NCI-H2227 treated with DMSO at 0.1 percent for 48 hours (cell line): Measurements from ENCODE around the gene CBFB.

Experiments used
- DNase-seq: peaks from one replicate; lab custom pipeline; 2025; lab: John Stamatoyannopoulos, UW

CBFB gene

DNA sequence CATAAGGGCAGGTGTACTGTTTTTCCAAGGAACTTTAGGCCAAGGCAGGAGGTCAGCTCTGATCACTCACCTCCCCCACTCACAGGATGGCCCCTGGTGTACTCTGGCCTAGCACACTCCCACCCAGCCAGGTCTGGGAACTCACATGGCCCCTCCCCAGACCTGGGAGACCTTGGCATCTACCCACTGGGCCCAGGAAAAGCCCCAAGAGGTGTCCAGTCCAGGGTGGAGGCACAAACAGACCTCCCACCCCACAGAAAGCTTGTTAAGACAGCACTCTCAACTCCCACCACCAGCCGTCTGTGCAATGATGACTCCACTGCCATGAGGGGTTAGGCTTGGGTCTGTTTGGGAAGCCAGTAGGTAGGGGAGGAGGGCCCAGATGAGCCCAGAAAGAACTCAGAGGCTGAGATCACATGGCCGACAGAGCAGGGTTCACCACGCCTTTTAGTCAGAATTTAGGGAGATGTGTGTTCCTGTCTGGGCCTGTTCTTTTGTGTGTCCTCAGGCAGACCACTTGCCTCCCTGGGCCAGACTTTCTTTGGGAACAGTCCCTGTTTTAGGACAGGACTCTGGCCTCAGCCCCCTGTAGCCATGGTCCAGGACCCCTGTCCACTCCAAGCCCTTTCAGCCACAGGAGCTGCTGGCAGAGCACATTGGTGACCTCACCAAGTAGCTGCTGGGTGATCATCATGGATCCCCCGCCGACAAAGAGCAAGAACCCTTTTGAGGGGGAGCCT is 12.1 kb upstream of the CBFB start:
- DNase-seq: no peak

- no peak for DNase-seq
Observed at GRCh38 chr16:67017421-67017750, 11.6 kb upstream of the CBFB start.

- peak; percentile 25 for DNase-seq
Observed at GRCh38 chr16:67017810-67018488, 11.0 kb upstream of the CBFB start.

- DNase-seq: no peak
Observed at GRCh38 chr16:67019171-67019570, 9.8 kb upstream of the CBFB start.

GRCh38 chr16:67021321-67021720 is 7.6 kb upstream of the CBFB start:
- DNase-seq: no peak

DNA sequence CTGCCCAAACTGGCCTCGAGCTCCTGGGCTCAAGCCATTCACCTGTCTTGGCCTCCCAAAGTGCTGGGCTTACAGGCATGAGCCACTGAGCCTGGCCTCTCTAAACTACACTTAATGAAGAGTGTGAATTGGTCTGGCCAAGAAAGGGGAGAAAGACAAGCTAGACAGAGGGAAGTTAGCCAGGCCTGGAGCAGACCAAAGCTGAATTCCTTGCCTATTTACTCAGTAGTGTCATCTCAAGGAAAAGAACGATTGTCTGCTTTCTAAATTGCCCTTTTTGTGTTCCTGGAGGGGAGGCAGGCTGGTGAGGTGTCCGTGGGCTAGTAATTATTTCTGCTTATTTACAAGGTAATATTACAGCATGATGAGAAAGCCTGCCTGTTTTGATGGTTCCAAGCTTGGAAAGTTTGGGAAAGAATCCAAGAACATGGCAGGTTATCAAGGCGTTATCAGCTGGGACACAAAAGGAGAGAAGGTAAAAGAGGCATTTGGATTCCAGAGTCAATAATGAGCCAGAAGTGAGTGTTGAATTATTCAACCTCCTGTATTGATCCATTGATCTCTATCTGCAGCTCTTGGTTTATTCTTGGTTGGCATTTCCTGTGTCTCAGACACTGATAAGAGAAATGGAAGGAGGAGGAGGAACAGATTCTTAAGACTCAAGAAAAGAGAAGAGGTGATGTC is 6.3 kb upstream of the CBFB start:
- DNase-seq: no peak

GRCh38 chr16:67023689-67024088 is 5.3 kb upstream of the CBFB start:
- no peak for DNase-seq

- peak; percentile 33 for DNase-seq
Observed at GRCh38 chr16:67024384-67025209, 4.4 kb upstream of the CBFB start.

- DNase-seq: no peak
Observed at GRCh38 chr16:67025210-67025550, 3.8 kb upstream of the CBFB start.

GRCh38 chr16:67026570-67026969 is 2.4 kb upstream of the CBFB start:
- no peak for DNase-seq

GRCh38 chr16:67027046-67027445 is 1.9 kb upstream of the CBFB start:
- no peak for DNase-seq

- DNase-seq: no peak
Observed at GRCh38 chr16:67028167-67028695, 718 bp upstream of the CBFB start.

DNA sequence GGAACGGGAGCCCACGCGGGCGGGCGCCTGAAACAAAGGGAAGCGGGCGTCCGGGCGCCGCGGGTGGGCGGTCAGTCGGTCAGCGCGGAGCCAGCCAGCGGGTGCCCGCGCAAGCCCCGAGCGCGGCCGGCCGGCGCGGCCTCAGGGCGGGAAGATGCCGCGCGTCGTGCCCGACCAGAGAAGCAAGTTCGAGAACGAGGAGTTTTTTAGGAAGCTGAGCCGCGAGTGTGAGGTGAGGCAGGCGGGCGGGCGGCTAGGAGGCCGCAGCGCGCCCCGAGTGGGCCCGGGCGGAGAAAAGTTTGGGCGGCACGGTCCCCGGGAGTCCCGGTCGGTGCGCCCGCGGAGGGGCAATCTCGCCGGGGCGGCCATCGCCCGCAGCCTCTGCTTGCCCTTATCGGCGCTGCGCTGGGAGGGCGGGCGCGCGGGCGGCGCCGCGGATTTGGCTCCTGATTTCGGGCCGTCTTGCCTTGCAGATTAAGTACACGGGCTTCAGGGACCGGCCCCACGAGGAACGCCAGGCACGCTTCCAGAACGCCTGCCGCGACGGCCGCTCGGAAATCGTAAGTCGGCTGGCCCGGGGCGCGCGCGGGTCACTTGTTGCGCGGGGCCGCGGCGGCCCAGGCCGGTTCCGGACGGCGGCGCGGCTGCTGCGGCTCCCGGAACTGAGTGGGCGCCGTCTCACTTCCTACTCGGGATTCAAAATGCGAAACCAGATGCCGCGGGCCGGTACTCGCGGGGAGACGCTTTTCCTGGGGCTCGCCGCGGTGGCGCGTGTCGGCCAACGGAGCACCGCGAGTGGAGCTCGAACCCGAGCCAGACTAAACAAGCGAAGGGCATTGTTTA is 526 bp downstream of the CBFB start:
- DNase-seq: no peak

DNA sequence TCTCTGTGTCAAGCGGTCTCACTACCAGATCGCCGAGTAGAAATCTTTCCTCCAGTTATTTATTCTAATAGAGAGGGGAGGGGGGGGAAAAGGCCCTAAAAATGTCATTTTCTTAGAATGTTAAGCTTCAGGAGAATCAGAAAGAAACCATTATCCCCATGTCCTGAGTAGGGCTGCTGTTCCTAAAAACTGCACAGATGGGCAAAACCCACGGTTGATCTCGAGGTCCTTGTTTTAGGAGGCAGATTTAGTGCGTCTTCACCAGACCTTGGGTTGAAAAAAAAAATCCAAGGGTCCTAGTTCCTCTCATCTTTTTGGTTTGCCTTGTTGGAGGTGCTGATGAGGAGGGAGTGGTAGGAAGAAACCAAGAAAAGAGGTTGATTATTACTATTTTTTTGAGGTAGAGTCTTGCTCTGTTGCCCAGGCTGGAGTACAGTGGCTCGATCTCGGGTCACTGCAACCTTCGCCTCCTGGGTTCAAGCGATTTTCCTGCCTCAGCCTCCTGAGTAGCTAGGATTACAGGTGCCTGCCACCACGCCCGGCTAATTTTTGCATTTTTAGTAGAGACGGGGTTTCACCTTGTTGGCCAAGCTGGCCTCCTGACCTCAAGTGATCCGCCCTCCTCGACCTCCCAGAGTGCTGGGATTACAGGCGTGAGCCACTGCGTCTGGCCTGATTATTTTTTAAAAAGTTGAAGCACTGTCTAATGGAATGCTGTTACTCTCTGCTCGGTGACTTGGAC is 1.4 kb downstream of the CBFB start:
- no peak for DNase-seq

GRCh38 chr16:67034487-67034886 is 5.5 kb downstream of the CBFB start:
- DNase-seq: no peak

DNA sequence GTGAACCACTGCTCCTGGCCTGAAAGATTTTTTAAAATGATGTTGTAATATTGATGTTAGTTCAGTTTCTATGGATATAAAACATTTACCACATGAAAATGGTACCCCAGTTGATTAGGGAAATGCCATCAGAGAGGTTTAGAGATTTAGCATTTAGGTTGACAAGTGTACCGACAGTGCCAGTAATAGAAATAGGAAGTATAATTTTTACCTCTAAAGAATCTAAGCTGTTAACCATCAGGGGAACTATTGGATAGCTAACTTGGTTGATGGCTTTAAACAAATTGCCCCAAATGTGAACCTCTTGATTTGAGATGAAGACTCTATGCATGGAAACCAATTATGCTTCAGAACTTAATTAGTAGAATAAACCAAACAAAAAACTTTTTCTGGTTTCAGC is 6.4 kb downstream of the CBFB start:
- DNase-seq: no peak

GRCh38 chr16:67036323-67036741 is 7.4 kb downstream of the CBFB start:
- DNase-seq: no peak

GRCh38 chr16:67039260-67040020 is 10.5 kb downstream of the CBFB start:
- no peak for DNase-seq

DNA sequence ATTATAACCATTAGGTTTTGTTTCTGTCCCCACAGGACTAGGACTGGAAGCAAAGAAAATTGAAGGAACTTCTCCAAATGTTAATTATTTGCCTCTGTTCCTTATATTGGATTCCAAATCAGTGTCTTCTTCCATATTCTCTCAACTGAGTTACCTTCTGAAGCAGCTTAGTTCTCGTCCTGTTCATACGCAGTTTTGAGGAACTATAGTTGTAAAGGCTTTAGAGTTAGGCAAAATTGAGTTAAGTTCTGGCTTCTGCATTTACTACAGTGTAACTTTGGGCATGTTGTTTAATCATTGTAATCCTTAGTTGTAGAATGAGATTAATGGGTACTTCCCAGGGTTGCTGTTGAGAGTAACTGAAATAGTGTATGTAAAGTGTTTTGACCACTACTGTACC is 11.2 kb downstream of the CBFB start:
- no peak for DNase-seq

DNA sequence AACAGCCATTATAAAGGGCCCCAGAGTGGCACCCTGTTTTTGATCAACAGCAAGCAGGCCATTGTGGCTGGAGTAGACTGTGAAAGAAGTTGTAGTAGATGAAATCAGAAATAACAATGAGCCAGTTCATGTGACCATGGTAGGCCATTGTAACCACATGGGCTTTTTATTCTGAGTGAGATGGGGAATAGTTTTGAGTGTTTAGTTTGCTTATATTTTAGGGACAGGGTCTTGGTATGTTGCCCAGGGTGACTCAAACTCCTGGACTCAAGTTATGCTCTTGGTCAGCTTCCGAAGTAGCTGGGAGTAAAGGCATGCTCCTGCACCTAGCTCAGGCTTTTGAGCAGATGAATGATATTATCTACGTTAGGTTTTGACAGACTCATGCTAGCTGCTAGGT is 12.0 kb downstream of the CBFB start:
- DNase-seq: no peak
